GM19239 (cell line): Measurements from ENCODE around the gene ABHD4.
"Not testable (repeated sequence)": the region's sequence is repeated elsewhere in the genome, so short reads cannot be mapped to it uniquely, and the experiment has no call there.

Source experiments
- DNase-seq: peaks from one replicate; pipeline ENCODE4 v3.0.0; 2011; ENCODE audit warnings: low spot score; ENCODE audit not compliant: insufficient read length
- FAIRE-seq: peaks from 2 replicates; lab custom pipeline; 2011; peaks lifted over from hg19 to GRCh38; lab: Jason Lieb, UNC

ABHD4 gene

GRCh38 chr14:22614240-22614799, 16.2 kb downstream of the ABHD4 start:
- DNase-seq (no peak), FAIRE-seq (no peak)

- FAIRE-seq, DNase-seq: not testable (repeated sequence)
Observed at GRCh38 chr14:22615765-22616164, 17.7 kb downstream of the ABHD4 start.

- FAIRE-seq (no peak), DNase-seq (no peak)
Observed at GRCh38 chr14:22622255-22622654, 24.2 kb downstream of the ABHD4 start.

- FAIRE-seq = no peak
Observed at GRCh38 chr14:22623047-22623446, 24.9 kb downstream of the ABHD4 start.

GRCh38 chr14:22626590-22626989, 28.5 kb downstream of the ABHD4 start:
- FAIRE-seq (no peak), DNase-seq (no peak)

More at GRCh38 chr14:22623047-22623446, 24.9 kb downstream of the ABHD4 start:
- DNase-seq = no peak

- FAIRE-seq = no peak
Observed at GRCh38 chr14:22627506-22628263, 29.6 kb downstream of the ABHD4 start.

GRCh38 chr14:22629361-22629760, 31.3 kb downstream of the ABHD4 start:
- DNase-seq (no peak), FAIRE-seq (no peak)

More at GRCh38 chr14:22627506-22628263, 29.6 kb downstream of the ABHD4 start:
- DNase-seq = no peak

- FAIRE-seq = no peak
- no peak for DNase-seq
Observed at GRCh38 chr14:22630066-22630465, 32.0 kb downstream of the ABHD4 start.

- no peak for FAIRE-seq
- no peak for DNase-seq
Observed at GRCh38 chr14:22630486-22630885, 32.4 kb downstream of the ABHD4 start.

GRCh38 chr14:22634233-22634900, 36.3 kb downstream of the ABHD4 start:
- no peak for FAIRE-seq
- DNase-seq = no peak

GRCh38 chr14:22635980-22636379, 37.9 kb downstream of the ABHD4 start:
- not testable (repeated sequence) for DNase-seq, FAIRE-seq

- DNase-seq (no peak), FAIRE-seq (no peak)
Observed at GRCh38 chr14:22640192-22640591, 42.1 kb downstream of the ABHD4 start.

- FAIRE-seq = no peak
- DNase-seq = no peak
Observed at GRCh38 chr14:22641846-22642245, 43.7 kb downstream of the ABHD4 start.

- DNase-seq (no peak), FAIRE-seq (no peak)
Observed at GRCh38 chr14:22644305-22644635, 46.2 kb downstream of the ABHD4 start, which contains the start of gene OR6J1. Gene OR6J1 (minus strand): TSS chr14:22644352. CDS start chr14:22634811, 9,541 bp downstream.

GRCh38 chr14:22646570-22647254, 48.6 kb downstream of the ABHD4 start:
- no peak for FAIRE-seq

GRCh38 chr14:22648506-22648905, 50.4 kb downstream of the ABHD4 start:
- FAIRE-seq (no peak), DNase-seq (no peak)

More at GRCh38 chr14:22646570-22647254, 48.6 kb downstream of the ABHD4 start:
- DNase-seq = no peak

- DNase-seq (no peak), FAIRE-seq (no peak)
Observed at GRCh38 chr14:22650046-22650739, 52.1 kb downstream of the ABHD4 start.

- DNase-seq (no peak), FAIRE-seq (no peak)
Observed at GRCh38 chr14:22650960-22651521, 52.9 kb downstream of the ABHD4 start.

GRCh38 chr14:22651586-22651985, 53.5 kb downstream of the ABHD4 start:
- DNase-seq = no peak
- FAIRE-seq = no peak
